Ishikawa (cell line): ENCODE data around the gene PTPRA.

Source experiments
- CEBPB ChIP-seq: IDR thresholded peaks from 2 replicates; pipeline ENCODE4 v1.6.1; 2012
- CREB1 ChIP-seq: IDR thresholded peaks from 2 replicates; pipeline ENCODE4 v1.6.1; 2012; ENCODE audit warnings: low read depth
- EGR1 ChIP-seq: IDR thresholded peaks from 2 replicates; pipeline ENCODE4 v1.6.1; 2012
- EP300 ChIP-seq: IDR thresholded peaks from 2 replicates; pipeline ENCODE4 v1.6.1; 2012; ENCODE audit warnings: borderline replicate concordance
- NFIC ChIP-seq: IDR thresholded peaks from 2 replicates; pipeline ENCODE4 v1.6.1; 2012
- RAD21 ChIP-seq: IDR thresholded peaks from 2 replicates; pipeline ENCODE4 v1.6.1; 2012; ENCODE audit warnings: low read depth
- TAF1 ChIP-seq: IDR thresholded peaks from 2 replicates; pipeline ENCODE4 v1.6.1; 2012; ENCODE audit warnings: low read depth, mild to moderate bottlenecking
- TCF12 ChIP-seq: IDR thresholded peaks from 2 replicates; pipeline ENCODE4 v1.6.1; 2012; ENCODE audit warnings: low read depth
- TEAD4 ChIP-seq: IDR thresholded peaks from 2 replicates; pipeline ENCODE4 v1.6.1; 2012
- USF1 ChIP-seq: IDR thresholded peaks from 2 replicates; pipeline ENCODE4 v1.6.1; 2012
- YY1 ChIP-seq: IDR thresholded peaks from 2 replicates; pipeline ENCODE4 v1.6.1; 2012; ENCODE audit warnings: low read depth
- ZBTB7A ChIP-seq: IDR thresholded peaks from 2 replicates; pipeline ENCODE4 v1.6.1; 2012; ENCODE audit warnings: low read depth
- TF ChIP-seq, protein P1 (sequence below): IDR thresholded peaks from 2 replicates; pipeline ENCODE4 v1.6.1; 2012; ENCODE audit warnings: low read depth, mild to moderate bottlenecking
- TF ChIP-seq, protein P2 (sequence below): IDR thresholded peaks from 2 replicates; pipeline ENCODE4 v1.6.1; 2012

DNA sequence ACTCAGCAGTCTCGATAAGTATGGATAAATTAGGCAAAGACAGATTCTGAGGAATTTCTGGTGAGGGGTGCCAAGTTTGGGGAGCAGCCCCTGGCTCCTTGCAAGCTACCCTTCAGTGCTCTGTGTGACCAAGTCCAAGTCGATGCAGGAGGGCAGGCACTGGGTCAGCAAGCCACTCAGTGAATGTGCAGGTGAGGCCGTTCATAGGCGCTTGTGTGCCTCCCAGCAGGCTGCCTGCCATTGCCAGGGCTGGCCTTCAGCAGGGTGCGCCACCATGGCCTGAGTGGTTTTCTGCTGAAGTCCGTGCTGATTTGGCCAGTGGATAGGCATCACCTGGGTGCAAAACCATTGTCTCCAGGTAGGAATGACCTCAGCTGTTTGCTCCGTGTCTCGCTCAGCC is 166.8 kb downstream of the PTPRA start:
- TF ChIP-seq ZBTB7A (no peak), EP300 (no peak), USF1 (no peak), EGR1 (no peak), TEAD4 (no peak), CEBPB (no peak), YY1 (no peak), RAD21 (no peak), NFIC (no peak), TAF1 (no peak), TCF12 (no peak), CREB1 (no peak)
- TF ChIP-seq, protein P1, sequence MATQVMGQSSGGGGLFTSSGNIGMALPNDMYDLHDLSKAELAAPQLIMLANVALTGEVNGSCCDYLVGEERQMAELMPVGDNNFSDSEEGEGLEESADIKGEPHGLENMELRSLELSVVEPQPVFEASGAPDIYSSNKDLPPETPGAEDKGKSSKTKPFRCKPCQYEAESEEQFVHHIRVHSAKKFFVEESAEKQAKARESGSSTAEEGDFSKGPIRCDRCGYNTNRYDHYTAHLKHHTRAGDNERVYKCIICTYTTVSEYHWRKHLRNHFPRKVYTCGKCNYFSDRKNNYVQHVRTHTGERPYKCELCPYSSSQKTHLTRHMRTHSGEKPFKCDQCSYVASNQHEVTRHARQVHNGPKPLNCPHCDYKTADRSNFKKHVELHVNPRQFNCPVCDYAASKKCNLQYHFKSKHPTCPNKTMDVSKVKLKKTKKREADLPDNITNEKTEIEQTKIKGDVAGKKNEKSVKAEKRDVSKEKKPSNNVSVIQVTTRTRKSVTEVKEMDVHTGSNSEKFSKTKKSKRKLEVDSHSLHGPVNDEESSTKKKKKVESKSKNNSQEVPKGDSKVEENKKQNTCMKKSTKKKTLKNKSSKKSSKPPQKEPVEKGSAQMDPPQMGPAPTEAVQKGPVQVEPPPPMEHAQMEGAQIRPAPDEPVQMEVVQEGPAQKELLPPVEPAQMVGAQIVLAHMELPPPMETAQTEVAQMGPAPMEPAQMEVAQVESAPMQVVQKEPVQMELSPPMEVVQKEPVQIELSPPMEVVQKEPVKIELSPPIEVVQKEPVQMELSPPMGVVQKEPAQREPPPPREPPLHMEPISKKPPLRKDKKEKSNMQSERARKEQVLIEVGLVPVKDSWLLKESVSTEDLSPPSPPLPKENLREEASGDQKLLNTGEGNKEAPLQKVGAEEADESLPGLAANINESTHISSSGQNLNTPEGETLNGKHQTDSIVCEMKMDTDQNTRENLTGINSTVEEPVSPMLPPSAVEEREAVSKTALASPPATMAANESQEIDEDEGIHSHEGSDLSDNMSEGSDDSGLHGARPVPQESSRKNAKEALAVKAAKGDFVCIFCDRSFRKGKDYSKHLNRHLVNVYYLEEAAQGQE: no peak
- TF ChIP-seq, protein P2, sequence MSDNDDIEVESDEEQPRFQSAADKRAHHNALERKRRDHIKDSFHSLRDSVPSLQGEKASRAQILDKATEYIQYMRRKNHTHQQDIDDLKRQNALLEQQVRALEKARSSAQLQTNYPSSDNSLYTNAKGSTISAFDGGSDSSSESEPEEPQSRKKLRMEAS: no peak
